SK-N-SH treated with all-trans-retinoic acid at 6 μM for 48 hours (cell line): ENCODE data around the gene OCA2.

Experiments used
- ARNTL ChIP-seq: fragments of 450-650 bp; formaldehyde crosslinking; IDR thresholded peaks from 2 replicates; pipeline ENCODE4 v1.5.0; 2020; ENCODE audit warnings: low read depth, mild to moderate bottlenecking, moderate library complexity, borderline replicate concordance
- CSDC2 ChIP-seq: fragments of 250-450 bp; sonication (Bioruptor Pico); IDR thresholded peaks from 2 replicates; pipeline ENCODE4 v1.5.0; 2020; ENCODE audit warnings: mild to moderate bottlenecking, moderate library complexity
- ESRRG ChIP-seq: fragments of 250-450 bp; sonication (Bioruptor Pico); IDR thresholded peaks from 2 replicates; pipeline ENCODE4 v1.6.1; 2021; ENCODE audit warnings: mild to moderate bottlenecking
- ISL1 ChIP-seq: fragments of 250-450 bp; sonication (Bioruptor Pico); IDR thresholded peaks from 2 replicates; pipeline ENCODE4 v2.1.2; 2022; ENCODE audit warnings: mild to moderate bottlenecking, moderate library complexity
- OSR1 ChIP-seq: fragments of 250-450 bp; sonication (Bioruptor Pico); IDR thresholded peaks from 2 replicates; pipeline ENCODE4 v1.8.0; 2022; ENCODE audit warnings: moderate library complexity, mild to moderate bottlenecking, inconsistent platforms
- RARB ChIP-seq: fragments of 250-450 bp; sonication (Bioruptor Pico); IDR thresholded peaks from 2 replicates; pipeline ENCODE4 v1.8.0; 2021; ENCODE audit warnings: mild to moderate bottlenecking, moderate library complexity
- ZC3H10 ChIP-seq: fragments of 250-450 bp; sonication (Bioruptor Pico); IDR thresholded peaks from 2 replicates; pipeline ENCODE4 v1.5.1; 2021; ENCODE audit warnings: mild to moderate bottlenecking, moderate library complexity
- ZFP3 ChIP-seq: fragments of 250-450 bp; sonication (Bioruptor Pico); IDR thresholded peaks from 2 replicates; pipeline ENCODE4 v1.5.0; 2020; ENCODE audit warnings: mild to moderate bottlenecking, moderate library complexity
- ZNF70 ChIP-seq: fragments of 450-650 bp; formaldehyde crosslinking; IDR thresholded peaks from 2 replicates; pipeline ENCODE4 v1.5.0; 2020; ENCODE audit warnings: mild to moderate bottlenecking, moderate library complexity
- ZNF8 ChIP-seq: fragments of 450-650 bp; formaldehyde crosslinking; IDR thresholded peaks from 2 replicates; pipeline ENCODE4 v1.5.0; 2020; ENCODE audit warnings: mild to moderate bottlenecking, moderate library complexity
- TF ChIP-seq, protein P1 (sequence below): fragments of 250-450 bp; sonication (Bioruptor Pico); IDR thresholded peaks from 2 replicates; pipeline ENCODE4 v1.8.0; 2020; ENCODE audit warnings: mild to moderate bottlenecking, moderate library complexity, borderline replicate concordance
- TF ChIP-seq, protein P2 (sequence below): fragments of 250-450 bp; sonication (Bioruptor Pico); IDR thresholded peaks from 2 replicates; pipeline ENCODE4 v1.5.1; 2021; ENCODE audit warnings: mild to moderate bottlenecking, moderate library complexity
- TF ChIP-seq, protein P3 (sequence below): fragments of 250-450 bp; sonication (Bioruptor Pico); IDR thresholded peaks from 2 replicates; pipeline ENCODE4 v1.5.1; 2020; ENCODE audit warnings: low read depth, mild to moderate bottlenecking, moderate library complexity

DNA sequence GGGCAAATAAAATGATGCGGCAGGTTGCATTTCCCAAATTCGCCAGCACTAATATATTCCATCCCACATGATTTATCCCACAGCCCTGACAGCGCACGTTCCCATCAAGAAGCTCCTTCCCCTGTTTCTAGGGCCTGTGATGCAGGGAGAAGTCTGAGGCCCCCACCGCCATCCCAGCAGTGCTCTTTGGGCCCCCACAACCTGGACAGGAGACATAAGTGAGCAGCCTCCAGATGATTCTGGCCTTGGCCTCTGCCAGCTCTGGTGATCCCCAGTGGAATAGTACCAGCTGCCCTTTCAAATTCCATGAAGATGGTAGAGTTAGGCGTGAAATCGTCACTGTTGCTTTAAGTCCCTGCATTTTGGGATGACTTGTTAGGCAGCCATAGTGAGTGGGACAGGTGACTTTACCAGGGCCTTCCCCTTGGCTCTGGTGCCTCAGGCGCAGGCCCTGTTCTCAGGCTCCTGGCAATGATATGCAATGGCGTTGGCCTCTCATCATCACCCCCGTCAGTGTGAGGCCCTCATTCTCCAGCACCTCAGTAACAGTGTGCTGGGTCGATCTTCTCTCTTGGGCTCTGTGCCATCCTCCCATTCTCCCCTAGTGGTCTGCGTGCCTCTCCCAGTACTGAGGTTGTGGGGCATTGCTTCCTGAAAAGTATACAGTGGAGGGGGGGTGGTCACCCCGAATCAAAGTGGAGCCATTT is 263.7 kb downstream of the OCA2 start:
- no peak for TF ChIP-seq ARNTL (CRISPR knock-in tag)
- TF ChIP-seq ZNF70 (CRISPR knock-in tag): no peak
- TF ChIP-seq OSR1 (CRISPR knock-in tag): no peak
- no peak for TF ChIP-seq ZNF8
- no peak for TF ChIP-seq RARB (CRISPR knock-in tag)
- TF ChIP-seq ESRRG: no peak
- TF ChIP-seq ISL1 (CRISPR knock-in tag): no peak
- TF ChIP-seq, protein P1, sequence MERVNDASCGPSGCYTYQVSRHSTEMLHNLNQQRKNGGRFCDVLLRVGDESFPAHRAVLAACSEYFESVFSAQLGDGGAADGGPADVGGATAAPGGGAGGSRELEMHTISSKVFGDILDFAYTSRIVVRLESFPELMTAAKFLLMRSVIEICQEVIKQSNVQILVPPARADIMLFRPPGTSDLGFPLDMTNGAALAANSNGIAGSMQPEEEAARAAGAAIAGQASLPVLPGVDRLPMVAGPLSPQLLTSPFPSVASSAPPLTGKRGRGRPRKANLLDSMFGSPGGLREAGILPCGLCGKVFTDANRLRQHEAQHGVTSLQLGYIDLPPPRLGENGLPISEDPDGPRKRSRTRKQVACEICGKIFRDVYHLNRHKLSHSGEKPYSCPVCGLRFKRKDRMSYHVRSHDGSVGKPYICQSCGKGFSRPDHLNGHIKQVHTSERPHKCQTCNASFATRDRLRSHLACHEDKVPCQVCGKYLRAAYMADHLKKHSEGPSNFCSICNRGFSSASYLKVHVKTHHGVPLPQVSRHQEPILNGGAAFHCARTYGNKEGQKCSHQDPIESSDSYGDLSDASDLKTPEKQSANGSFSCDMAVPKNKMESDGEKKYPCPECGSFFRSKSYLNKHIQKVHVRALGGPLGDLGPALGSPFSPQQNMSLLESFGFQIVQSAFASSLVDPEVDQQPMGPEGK (CRISPR knock-in tag): no peak
- TF ChIP-seq, protein P2, sequence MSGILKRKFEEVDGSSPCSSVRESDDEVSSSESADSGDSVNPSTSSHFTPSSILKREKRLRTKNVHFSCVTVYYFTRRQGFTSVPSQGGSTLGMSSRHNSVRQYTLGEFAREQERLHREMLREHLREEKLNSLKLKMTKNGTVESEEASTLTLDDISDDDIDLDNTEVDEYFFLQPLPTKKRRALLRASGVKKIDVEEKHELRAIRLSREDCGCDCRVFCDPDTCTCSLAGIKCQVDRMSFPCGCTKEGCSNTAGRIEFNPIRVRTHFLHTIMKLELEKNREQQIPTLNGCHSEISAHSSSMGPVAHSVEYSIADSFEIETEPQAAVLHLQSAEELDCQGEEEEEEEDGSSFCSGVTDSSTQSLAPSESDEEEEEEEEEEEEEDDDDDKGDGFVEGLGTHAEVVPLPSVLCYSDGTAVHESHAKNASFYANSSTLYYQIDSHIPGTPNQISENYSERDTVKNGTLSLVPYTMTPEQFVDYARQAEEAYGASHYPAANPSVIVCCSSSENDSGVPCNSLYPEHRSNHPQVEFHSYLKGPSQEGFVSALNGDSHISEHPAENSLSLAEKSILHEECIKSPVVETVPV (CRISPR knock-in tag): no peak
- no peak for TF ChIP-seq ZFP3 (CRISPR knock-in tag)
- TF ChIP-seq, protein P3, sequence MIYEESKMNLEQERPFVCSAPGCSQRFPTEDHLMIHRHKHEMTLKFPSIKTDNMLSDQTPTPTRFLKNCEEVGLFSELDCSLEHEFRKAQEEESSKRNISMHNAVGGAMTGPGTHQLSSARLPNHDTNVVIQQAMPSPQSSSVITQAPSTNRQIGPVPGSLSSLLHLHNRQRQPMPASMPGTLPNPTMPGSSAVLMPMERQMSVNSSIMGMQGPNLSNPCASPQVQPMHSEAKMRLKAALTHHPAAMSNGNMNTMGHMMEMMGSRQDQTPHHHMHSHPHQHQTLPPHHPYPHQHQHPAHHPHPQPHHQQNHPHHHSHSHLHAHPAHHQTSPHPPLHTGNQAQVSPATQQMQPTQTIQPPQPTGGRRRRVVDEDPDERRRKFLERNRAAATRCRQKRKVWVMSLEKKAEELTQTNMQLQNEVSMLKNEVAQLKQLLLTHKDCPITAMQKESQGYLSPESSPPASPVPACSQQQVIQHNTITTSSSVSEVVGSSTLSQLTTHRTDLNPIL (CRISPR knock-in tag): no peak
- TF ChIP-seq ZC3H10: no peak
- no peak for TF ChIP-seq CSDC2
